Activated naive CD8-positive, alpha-beta T cell treated with anti-CD3 and anti-CD28 coated beads, Interleukin-2, amount 10 ng/mL, durations not matched to agents 7 days and 5 days (primary cell): Measurements from ENCODE around the gene IGSF6. TPM values are rescaled to one million over a fixed set of nuclear protein-coding genes. Genes with fewer than 3 reads are reported as not detected.
"Not testable (repeated sequence)": the region's sequence is repeated elsewhere in the genome, so short reads cannot be mapped to it uniquely, and the experiment has no call there.

ENCODE experiments used
- ATAC-seq: fragments of 150-1000 bp; cut with Tn5 transposase; one replicate; pipeline ENCODE4 v1.10.0; 2021; ENCODE audit warnings: low read depth, moderate library complexity
- POLR2A ChIA-PET: fragments of 350-600 bp; sonication (Branson Sonifier 250); formaldehyde crosslinking; loops from one replicate; lab custom pipeline; 2021; ENCODE audit warnings: antibody characterized with exemption; lab: Charles Lee
- DNase-seq: peaks from one replicate; pipeline ENCODE4 v3.0.0; 2021
- H3K27ac Mint-ChIP-seq: one replicate; pipeline ENCODE4 v1.8.0; 2022; ENCODE audit warnings: mild to moderate bottlenecking, mixed read lengths
- H3K27me3 Mint-ChIP-seq: one replicate; pipeline ENCODE4 v1.8.0; 2022; ENCODE audit warnings: mild to moderate bottlenecking, moderate library complexity, mixed read lengths
- H3K36me3 Mint-ChIP-seq: one replicate; pipeline ENCODE4 v1.8.0; 2021; ENCODE audit warnings: mild to moderate bottlenecking, mixed read lengths
- H3K4me1 Mint-ChIP-seq: one replicate; pipeline ENCODE4 v1.8.0; 2021; ENCODE audit warnings: mixed read lengths
- H3K4me3 Mint-ChIP-seq: one replicate; pipeline ENCODE4 v1.8.0; 2022; ENCODE audit warnings: mild to moderate bottlenecking, moderate library complexity, mixed read lengths
- H3K9me3 Mint-ChIP-seq: one replicate; pipeline ENCODE4 v1.8.0; 2021; ENCODE audit warnings: mixed read lengths
- total RNA-seq, 2 experiments: library from RNA; stranded (reverse); gene quantifications; one replicate each; pipeline ENCODE4 v1.2.3, GENCODE V29; 2021

IGSF6 gene
- total RNA-seq, 2 experiments from 2014 or later = 1.7 to 1.8 TPM

GRCh38 chr16:21646721-21647561, 5.5 kb downstream of the IGSF6 start:
- H3K9me3 Mint-ChIP-seq = no peaks in the 10 kb centered on the region
- H3K4me1 Mint-ChIP-seq = peaks cover 39% of the 10 kb centered on the region
- ATAC-seq (peak; percentile 91), DNase-seq (peak; percentile 72)
- peak overlapping the region; percentile 95 for H3K27ac Mint-ChIP-seq
- no peaks in the 10 kb centered on the region for H3K27me3 Mint-ChIP-seq
- peak overlapping the region; percentile 71 for H3K4me3 Mint-ChIP-seq
- peaks cover 2% of the 10 kb centered on the region for H3K36me3 Mint-ChIP-seq
- POLR2A ChIA-PET = interaction anchor here (1.4 to 3.2 kb wide), 2 partner anchors 48 to 127 kb away, joined by 4 to 13 read pairs; partner anchors contain the start of gene METTL9

- peaks cover 2% of the 10 kb centered on the region for H3K36me3 Mint-ChIP-seq
- ATAC-seq (no peak), DNase-seq (no peak)
- H3K4me3 Mint-ChIP-seq = peak overlapping the region; percentile 71
- peaks cover 39% of the 10 kb centered on the region for H3K4me1 Mint-ChIP-seq
- H3K27me3 Mint-ChIP-seq = no peaks in the 10 kb centered on the region
- H3K9me3 Mint-ChIP-seq = no peaks in the 10 kb centered on the region
- POLR2A ChIA-PET = interaction anchor here (1.4 to 3.2 kb wide), 3 partner anchors 46 to 126 kb away, joined by 4 to 13 read pairs (median 5); partner anchors contain the start of gene METTL9
- peak overlapping the region; percentile 95 for H3K27ac Mint-ChIP-seq
These were observed 6.3 kb downstream of the IGSF6 start for GRCh38 chr16:21646091-21646490.

- peak overlapping the region; percentile 71 for H3K4me3 Mint-ChIP-seq
- ATAC-seq (peak; percentile 43), DNase-seq (peak; percentile 46)
- H3K36me3 Mint-ChIP-seq = peaks cover 2% of the 10 kb centered on the region
- H3K27me3 Mint-ChIP-seq = no peaks in the 10 kb centered on the region
- H3K9me3 Mint-ChIP-seq = no peaks in the 10 kb centered on the region
- H3K4me1 Mint-ChIP-seq = peaks cover 43% of the 10 kb centered on the region
- POLR2A ChIA-PET = interaction anchor here (0.6 to 3.2 kb wide), 4 partner anchors 9 to 46 kb away, joined by 3 to 13 read pairs (median 4); partner anchors contain the start of gene METTL9
- peak overlapping the region; percentile 95 for H3K27ac Mint-ChIP-seq
These were observed 7.1 kb downstream of the IGSF6 start for GRCh38 chr16:21645261-21645721.

GRCh38 chr16:21644674-21645073, 7.7 kb downstream of the IGSF6 start:
- DNase-seq (no peak), ATAC-seq (no peak)
- Mint-ChIP-seq H3K27me3 (no peaks in the 10 kb centered on the region), H3K9me3 (no peaks in the 10 kb centered on the region), H3K36me3 (peaks cover 2% of the 10 kb centered on the region), H3K27ac (peak overlapping the region; percentile 95), H3K4me3 (peak overlapping the region; percentile 71), H3K4me1 (peaks cover 43% of the 10 kb centered on the region)
- POLR2A ChIA-PET = interaction anchor here (1.5 to 3.2 kb wide), 3 partner anchors 13 to 46 kb away, joined by 4 to 13 read pairs (median 5); partner anchors contain the start of gene METTL9

GRCh38 chr16:21643785-21644184, 8.6 kb downstream of the IGSF6 start:
- no peak for DNase-seq
- ATAC-seq = no peak
- Mint-ChIP-seq H3K27me3 (no peaks in the 10 kb centered on the region), H3K4me1 (peaks cover 44% of the 10 kb centered on the region), H3K36me3 (peaks cover 2% of the 10 kb centered on the region), H3K9me3 (no peaks in the 10 kb centered on the region), H3K27ac (peak overlapping the region; percentile 16), H3K4me3 (no peak overlapping the region)
- POLR2A ChIA-PET = interaction anchor here (3.2 kb wide), 1 partner anchor 45 kb away, joined by 13 read pairs; the partner anchor contains the start of gene METTL9

- peaks cover 42% of the 10 kb centered on the region for H3K4me1 Mint-ChIP-seq
- DNase-seq (no peak), ATAC-seq (no peak)
- H3K27me3 Mint-ChIP-seq = no peaks in the 10 kb centered on the region
- POLR2A ChIA-PET = no interaction called here
- no peak overlapping the region for H3K27ac Mint-ChIP-seq
- H3K36me3 Mint-ChIP-seq = no peaks in the 10 kb centered on the region
- no peaks in the 10 kb centered on the region for H3K9me3 Mint-ChIP-seq
- H3K4me3 Mint-ChIP-seq = no peak overlapping the region
These were observed 9.5 kb downstream of the IGSF6 start for GRCh38 chr16:21642861-21643260.

- ATAC-seq = no peak
- Mint-ChIP-seq H3K4me1 (peaks cover 35% of the 10 kb centered on the region), H3K27ac (no peak overlapping the region), H3K36me3 (no peaks in the 10 kb centered on the region), H3K4me3 (no peak overlapping the region), H3K27me3 (no peaks in the 10 kb centered on the region), H3K9me3 (no peaks in the 10 kb centered on the region)
- POLR2A ChIA-PET = interaction anchor here (0.7 to 1.9 kb wide), 2 partner anchors 21 to 43 kb away, joined by 3 to 4 read pairs; partner anchors contain the start of gene METTL9
- DNase-seq = no peak
These were observed 10.5 kb downstream of the IGSF6 start for GRCh38 chr16:21641916-21642315.

- Mint-ChIP-seq H3K4me3 (no peak overlapping the region), H3K27me3 (no peaks in the 10 kb centered on the region), H3K9me3 (no peaks in the 10 kb centered on the region), H3K4me1 (peaks cover 12% of the 10 kb centered on the region), H3K27ac (no peak overlapping the region), H3K36me3 (peaks cover 8% of the 10 kb centered on the region)
- ATAC-seq (no peak), DNase-seq (no peak)
- POLR2A ChIA-PET = interaction anchor here (1.3 to 2.5 kb wide), 2 partner anchors 41 to 52 kb away, joined by 3 to 9 read pairs; partner anchors contain the start of gene METTL9
These were observed 12.9 kb downstream of the IGSF6 start for GRCh38 chr16:21639493-21639892.

GRCh38 chr16:21638573-21638975, 13.8 kb downstream of the IGSF6 start:
- no peaks in the 10 kb centered on the region for H3K27me3 Mint-ChIP-seq
- peak overlapping the region; percentile 35 for H3K4me3 Mint-ChIP-seq

GRCh38 chr16:21637032-21637968, 15.1 kb downstream of the IGSF6 start:
- no peak overlapping the region for H3K27ac Mint-ChIP-seq
- no peak overlapping the region for H3K4me3 Mint-ChIP-seq
- DNase-seq = no peak
- POLR2A ChIA-PET = interaction anchor here (2.5 kb wide), 1 partner anchor 38 kb away, joined by 9 read pairs; the partner anchor contains the start of gene METTL9
- ATAC-seq = no peak
- H3K4me1 Mint-ChIP-seq = peaks cover 12% of the 10 kb centered on the region
- no peaks in the 10 kb centered on the region for H3K9me3 Mint-ChIP-seq
- H3K27me3 Mint-ChIP-seq = no peaks in the 10 kb centered on the region
- H3K36me3 Mint-ChIP-seq = peaks cover 10% of the 10 kb centered on the region

More at GRCh38 chr16:21638573-21638975, 13.8 kb downstream of the IGSF6 start:
- Mint-ChIP-seq H3K4me1 (peaks cover 12% of the 10 kb centered on the region), H3K9me3 (no peaks in the 10 kb centered on the region), H3K27ac (peak overlapping the region; percentile 84), H3K36me3 (peaks cover 10% of the 10 kb centered on the region)
- POLR2A ChIA-PET = interaction anchor here (1.3 to 2.5 kb wide), 2 partner anchors 40 to 52 kb away, joined by 3 to 9 read pairs; partner anchors contain the start of gene METTL9
- peak; percentile 64 for ATAC-seq
- no peak for DNase-seq

- H3K36me3 Mint-ChIP-seq, ATAC-seq, H3K27ac Mint-ChIP-seq, H3K9me3 Mint-ChIP-seq, POLR2A ChIA-PET, H3K27me3 Mint-ChIP-seq, H3K4me3 Mint-ChIP-seq, DNase-seq: not testable (repeated sequence)
- peaks cover 10% of the 10 kb centered on the region for H3K4me1 Mint-ChIP-seq
These were observed 16.7 kb downstream of the IGSF6 start for GRCh38 chr16:21635694-21636093.

GRCh38 chr16:21634216-21634615, 18.2 kb downstream of the IGSF6 start:
- POLR2A ChIA-PET = no interaction called here
- ATAC-seq = no peak
- Mint-ChIP-seq H3K4me3 (no peak overlapping the region), H3K4me1 (peaks cover 9% of the 10 kb centered on the region), H3K27me3 (no peaks in the 10 kb centered on the region), H3K36me3 (peaks cover 16% of the 10 kb centered on the region), H3K27ac (no peak overlapping the region), H3K9me3 (peaks cover 2% of the 10 kb centered on the region)
- DNase-seq = no peak
